Astrocyte of the spinal cord (primary cell): ENCODE data around the gene VSTM4.

Source experiments
- DNase-seq: peaks from one replicate; pipeline ENCODE4 v3.0.0; 2011; ENCODE audit warnings: low read depth, low spot score
- H3K4me3 ChIP-seq: 2 replicates; pipeline ENCODE4 v1.5.1; 2011; ENCODE audit warnings: low read depth, mild to moderate bottlenecking, low read length, moderate library complexity
- CTCF ChIP-seq: IDR thresholded peaks from 2 replicates; pipeline ENCODE4 v1.5.1; 2012; ENCODE audit warnings: low read depth, mild to moderate bottlenecking, low read length, inconsistent platforms
- in situ Hi-C: cut with HindIII; loops from 2 replicates; pipeline ENCODE4 v1.10.0; 2017; ENCODE audit warnings: low sequenced_read_pairs

VSTM4 gene

GRCh38 chr10:49070701-49071100 is 44.6 kb downstream of the VSTM4 start:
- DNase-seq: no peak
- no peak overlapping the region for H3K4me3 ChIP-seq
- no peak for TF ChIP-seq CTCF
- in situ Hi-C loops: no loop called here

- no peak overlapping the region for H3K4me3 ChIP-seq
- DNase-seq: no peak
- in situ Hi-C loops: no loop called here
- no peak for TF ChIP-seq CTCF
These were observed 46.6 kb downstream of the VSTM4 start for GRCh38 chr10:49068672-49069217.

GRCh38 chr10:49068209-49068608 is 47.1 kb downstream of the VSTM4 start:
- no peak overlapping the region for H3K4me3 ChIP-seq
- no peak for DNase-seq
- no peak for TF ChIP-seq CTCF
- in situ Hi-C loops: no loop called here

GRCh38 chr10:49066944-49067730 is 48.2 kb downstream of the VSTM4 start:
- in situ Hi-C loops: no loop called here
- no peak for DNase-seq
- H3K4me3 ChIP-seq: no peak overlapping the region
- no peak for TF ChIP-seq CTCF

- TF ChIP-seq CTCF: no peak
- H3K4me3 ChIP-seq: no peak overlapping the region
- DNase-seq: no peak
- in situ Hi-C loops: no loop called here
These were observed 53.1 kb downstream of the VSTM4 start for GRCh38 chr10:49062229-49062628.

- no peak for DNase-seq
- TF ChIP-seq CTCF: no peak
- H3K4me3 ChIP-seq: no peak overlapping the region
- in situ Hi-C loops: no loop called here
These were observed 53.7 kb downstream of the VSTM4 start for GRCh38 chr10:49061667-49062066.
